NCI-H226 (cell line): Measurements from ENCODE around the gene CRTAP.
"Not testable (repeated sequence)": the region's sequence is repeated elsewhere in the genome, so short reads cannot be mapped to it uniquely, and the experiment has no call there.

Source experiments
- DNase-seq: peaks from one replicate; pipeline ENCODE4 v3.0.0-alpha.2; 2015

Gene CRTAP

GRCh38 chr3:33181641-33182040, 67.8 kb downstream of the CRTAP start:
- not testable (repeated sequence) for DNase-seq

GRCh38 chr3:33184863-33185262, 71.0 kb downstream of the CRTAP start:
- no peak for DNase-seq

GRCh38 chr3:33186524-33187367, 72.9 kb downstream of the CRTAP start:
- peak; percentile 52 for DNase-seq

DNA sequence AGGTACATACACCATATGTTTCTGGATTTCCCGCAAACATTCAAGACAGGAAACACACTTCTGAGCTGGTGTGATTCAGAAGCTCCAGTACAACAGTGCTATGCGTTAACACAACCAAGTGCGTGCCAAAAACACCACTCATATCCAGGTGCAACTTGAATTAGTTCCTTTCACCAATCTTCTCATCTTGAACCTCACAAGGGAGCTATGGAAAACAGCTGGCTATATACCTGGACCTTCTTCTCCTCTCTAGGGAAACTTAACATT, 73.5 kb downstream of the CRTAP start:
- no peak for DNase-seq

GRCh38 chr3:33194303-33194702, 80.5 kb downstream of the CRTAP start:
- no peak for DNase-seq

DNA sequence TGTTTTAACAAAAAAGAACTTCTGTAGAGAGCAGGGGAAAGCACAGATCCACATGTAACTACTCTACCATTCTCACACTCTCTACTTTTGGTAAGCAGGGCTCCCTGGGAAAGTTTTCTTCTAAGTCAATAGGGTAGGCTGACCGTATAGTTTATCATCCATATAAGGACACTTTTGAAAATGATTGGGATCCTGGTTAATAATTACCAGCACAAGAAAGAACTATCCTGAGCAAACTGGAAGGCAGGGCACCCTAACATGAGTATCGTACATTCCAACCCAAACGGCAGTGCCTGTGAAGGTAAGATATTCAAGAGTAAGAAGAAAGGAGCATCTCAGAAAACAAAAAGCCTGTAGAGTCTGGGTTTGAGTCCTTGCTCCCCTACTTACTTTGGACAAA, 82.7 kb downstream of the CRTAP start:
- no peak for DNase-seq
